Effector CD4-positive, alpha-beta T cell (primary cell): ENCODE results near the gene FREM1.

Experiments
- DNase-seq: peaks from one replicate; pipeline ENCODE4 v3.0.0-alpha.2; 2020

Gene FREM1

DNA sequence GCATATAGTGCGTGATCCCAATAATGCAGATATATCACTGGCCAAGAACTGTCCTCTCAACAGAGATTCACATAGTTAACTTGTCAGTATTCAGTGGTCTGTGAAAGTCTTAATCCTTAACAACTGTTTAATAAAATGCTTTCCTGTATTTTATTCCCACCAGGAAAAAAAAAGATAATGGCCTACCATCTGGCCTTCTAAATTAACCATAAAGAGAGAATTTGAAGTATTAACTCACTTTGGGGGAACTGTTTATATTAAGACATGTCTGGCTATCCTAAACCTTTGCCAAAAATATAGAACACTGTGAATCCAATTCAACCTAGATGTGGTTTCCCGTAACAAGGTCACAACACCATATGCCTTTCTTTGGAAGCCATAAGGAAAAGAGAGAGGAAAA, 818 bp upstream of the FREM1 start:
- no peak for DNase-seq

DNA sequence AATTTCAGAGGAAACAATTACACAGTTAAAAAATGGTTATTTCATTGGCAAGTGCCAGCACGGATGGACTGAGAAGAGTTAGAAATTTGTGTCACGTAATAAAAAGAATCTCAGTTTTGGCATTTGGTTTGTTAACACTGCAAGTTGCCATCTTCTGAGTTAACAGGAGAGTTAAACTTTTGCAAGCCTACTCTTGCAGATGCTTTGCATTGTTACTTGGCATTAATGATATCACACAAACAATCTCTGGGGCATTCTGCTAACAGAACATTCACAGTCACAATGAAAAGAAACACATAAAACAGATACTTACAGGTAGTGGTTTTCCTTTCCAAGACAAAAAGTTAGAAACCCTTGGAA, 647 bp downstream of the FREM1 start:
- no peak for DNase-seq

DNA sequence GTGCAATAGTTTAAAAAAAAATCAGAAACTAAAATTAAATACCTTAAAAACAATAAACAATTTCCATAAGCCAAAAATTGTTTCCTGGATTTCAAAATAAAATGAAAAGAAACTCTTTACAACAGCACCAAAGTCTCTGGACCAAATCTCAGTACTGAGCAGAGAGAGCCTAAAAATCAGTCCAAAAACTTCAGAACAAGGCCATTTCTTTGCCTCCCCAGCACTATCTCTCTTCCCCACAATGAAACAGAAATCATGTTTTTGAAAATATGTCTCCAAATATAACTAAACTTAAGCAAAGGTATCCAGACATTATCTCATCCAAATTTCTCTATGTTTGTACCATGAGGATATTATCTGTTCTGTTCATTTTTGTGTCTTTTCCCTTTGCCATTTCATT, 1.0 kb downstream of the FREM1 start:
- no peak for DNase-seq

DNA sequence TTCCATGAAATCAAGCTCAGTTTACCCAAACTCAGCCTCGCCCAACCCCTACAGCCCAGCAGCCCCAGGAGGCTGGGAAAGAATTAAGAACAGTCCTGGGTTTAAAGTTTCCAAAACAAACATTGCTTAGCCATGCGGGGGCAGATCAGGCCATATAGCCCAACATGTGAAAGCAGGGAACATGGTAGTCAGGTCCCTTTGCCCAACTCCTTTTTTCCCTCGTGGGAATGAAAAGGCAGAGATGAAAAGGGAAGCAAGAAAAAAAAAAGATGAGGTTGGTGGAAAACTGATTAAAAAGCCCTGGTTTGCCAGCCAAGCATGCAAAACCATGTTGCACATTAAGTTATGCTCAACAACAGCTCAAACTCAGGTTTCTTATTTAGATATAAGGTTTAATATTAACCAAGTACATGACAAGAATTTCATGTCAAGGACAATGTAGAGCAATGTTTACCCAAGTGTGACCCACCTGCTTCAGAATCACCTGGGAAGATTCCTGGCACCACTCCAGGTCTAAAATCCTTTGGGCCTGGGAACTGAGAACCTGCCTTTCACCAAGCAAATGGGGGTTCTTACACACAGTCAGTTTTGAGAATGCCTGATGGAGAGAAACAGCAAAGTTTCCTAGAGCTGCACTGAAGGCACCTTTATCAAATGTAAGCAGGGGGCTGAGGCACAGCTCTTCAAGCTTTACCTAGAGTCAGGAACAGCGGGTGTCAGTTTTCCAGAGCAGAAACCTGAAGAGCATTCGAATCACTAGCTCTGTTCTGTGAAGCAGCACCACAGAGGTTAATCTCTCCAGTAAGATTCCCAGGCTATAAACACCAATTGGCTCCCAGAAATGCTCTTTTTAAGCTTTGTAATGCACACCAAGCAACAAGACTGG, 1.7 kb downstream of the FREM1 start:
- no peak for DNase-seq

DNA sequence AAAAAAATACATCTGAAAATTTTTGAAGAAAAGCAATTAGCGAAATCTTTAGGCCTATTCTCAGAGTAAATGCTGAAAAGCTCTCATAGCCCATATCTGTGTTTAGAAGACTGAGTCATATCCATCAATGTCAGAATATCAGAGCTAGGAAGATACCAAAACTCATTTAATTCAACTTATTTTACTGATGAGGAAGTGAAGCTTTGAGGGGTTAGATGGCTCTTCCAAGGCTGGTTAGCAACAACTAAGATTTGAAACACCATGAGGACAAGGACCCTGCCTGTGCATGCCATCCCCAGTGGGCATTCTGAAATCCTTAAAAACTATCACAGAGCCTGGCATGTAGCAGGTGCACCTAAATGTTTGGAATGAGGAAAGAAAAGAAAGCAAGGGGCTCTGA, 2.5 kb downstream of the FREM1 start:
- no peak for DNase-seq

DNA sequence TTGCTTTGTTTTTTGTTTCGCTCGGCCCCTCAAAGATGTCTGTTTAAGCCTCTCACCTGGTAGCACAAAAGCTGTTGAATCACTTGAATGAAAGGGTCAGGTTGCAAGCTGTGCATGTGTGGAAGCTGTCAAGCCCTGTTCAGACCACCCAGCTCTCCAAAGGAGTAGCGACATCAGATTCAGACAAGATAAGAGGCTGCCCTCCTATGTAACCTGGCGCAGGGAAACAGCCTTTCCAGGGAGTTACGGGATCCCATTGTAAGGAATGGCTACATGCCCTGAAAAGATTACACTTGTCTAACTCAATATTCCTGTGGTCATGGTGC, 2.9 kb downstream of the FREM1 start:
- DNase-seq = no peak

DNA sequence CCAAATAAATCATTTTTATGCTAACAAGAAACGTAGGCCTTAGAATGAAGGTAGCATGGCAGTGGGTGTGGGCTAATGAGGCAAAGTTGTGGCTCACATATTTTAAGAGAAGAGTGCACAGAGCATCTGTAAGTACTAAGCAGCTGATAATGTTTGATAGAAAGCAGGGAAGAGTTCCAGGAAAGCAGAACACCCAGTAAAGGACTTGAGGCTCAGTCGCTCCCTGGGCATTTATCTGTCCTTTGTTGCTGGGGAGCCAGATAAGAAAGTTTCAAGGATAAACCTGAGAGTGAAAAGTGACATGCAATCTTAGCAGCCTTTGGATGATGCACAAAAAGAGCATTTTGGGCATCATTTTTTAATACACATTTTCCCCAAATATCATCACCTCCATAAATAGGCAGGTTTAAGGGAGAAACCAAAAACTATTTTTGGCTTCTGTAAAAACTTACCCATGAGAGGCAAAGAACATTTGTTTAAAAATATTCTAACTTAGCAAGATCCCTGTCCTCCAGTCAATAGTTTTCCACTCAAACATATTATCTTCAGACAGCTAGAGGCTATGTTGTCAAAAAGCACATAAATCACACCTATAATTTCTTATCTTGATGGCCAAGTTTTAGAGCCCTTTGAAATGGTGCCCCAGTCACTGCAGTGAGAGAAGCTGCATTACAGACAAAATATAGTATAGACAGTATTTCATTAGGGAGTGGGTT, 3.4 kb downstream of the FREM1 start:
- DNase-seq = no peak

DNA sequence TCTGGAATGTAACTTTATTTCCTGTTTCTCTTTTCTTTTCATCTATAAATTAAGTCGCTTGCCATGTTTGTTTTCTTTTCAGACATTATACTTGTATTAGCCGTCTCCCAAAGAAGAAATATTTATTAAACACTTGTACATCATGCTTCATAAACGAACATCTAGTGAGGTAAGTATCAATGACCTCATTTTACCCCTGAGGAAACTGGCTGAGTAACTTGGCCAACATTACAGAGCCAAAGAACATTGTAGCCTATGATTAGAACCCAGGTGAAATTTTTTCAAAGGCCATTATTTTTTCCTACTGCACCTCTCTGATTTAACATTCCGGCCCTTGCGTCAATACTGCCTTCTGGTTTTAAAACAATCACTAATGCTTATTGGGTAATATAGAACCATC, 4.2 kb downstream of the FREM1 start:
- DNase-seq = no peak

DNA sequence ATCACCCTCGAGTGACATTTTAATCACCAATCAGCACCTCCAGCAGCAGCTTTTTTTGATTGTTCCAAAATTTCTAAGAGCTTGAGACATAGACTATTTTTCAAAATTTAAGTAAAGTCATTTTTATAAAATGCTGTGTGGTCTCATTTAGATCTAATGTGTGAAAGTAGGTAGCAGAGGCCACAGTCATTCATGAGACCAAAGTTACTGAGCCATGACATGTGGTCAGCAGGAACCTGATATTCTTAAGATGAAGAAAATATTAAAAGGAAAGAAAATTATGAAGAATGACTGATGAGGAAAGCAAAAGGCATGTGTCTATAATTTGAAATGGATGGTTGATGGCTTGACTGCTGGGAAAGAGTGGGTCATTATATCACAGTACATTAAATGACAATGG, 7.2 kb downstream of the FREM1 start:
- DNase-seq = no peak

DNA sequence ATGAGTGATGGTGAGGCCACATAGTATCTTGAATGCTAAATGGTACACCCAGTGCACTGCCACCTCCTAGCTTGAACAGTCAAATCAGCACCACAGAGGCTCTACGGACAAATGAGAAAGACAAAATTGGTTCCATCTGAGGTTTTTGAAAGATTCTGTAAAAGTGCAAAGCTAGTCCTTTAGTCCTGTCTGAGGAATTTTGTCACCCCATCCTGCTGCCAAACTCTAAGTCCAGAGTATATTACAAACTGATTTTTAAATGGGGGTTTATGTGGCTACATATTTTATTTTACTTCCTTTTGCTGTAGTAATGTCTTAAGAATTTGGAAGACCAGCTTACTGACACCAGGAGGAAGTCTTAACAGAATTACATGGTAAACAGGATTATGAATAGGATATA, 7.7 kb downstream of the FREM1 start:
- no peak for DNase-seq

DNA sequence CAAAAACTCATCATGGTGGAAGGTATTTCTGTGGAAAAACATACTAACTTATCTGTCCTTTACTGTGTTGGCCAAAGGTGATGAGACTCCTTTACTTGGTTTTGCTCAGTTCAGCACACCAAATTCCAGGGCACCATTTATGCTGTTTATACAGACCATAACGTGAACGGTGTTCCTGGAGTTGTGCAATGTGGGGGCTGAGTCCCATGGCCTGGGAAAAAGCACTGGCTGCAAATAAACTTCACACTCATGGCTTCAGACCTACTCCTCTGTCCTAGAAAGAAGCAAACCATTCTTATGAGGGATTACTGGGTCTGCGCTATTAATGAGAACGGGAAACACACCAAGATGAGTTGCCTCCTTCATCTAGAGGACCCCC, 10.4 kb downstream of the FREM1 start:
- DNase-seq = no peak

DNA sequence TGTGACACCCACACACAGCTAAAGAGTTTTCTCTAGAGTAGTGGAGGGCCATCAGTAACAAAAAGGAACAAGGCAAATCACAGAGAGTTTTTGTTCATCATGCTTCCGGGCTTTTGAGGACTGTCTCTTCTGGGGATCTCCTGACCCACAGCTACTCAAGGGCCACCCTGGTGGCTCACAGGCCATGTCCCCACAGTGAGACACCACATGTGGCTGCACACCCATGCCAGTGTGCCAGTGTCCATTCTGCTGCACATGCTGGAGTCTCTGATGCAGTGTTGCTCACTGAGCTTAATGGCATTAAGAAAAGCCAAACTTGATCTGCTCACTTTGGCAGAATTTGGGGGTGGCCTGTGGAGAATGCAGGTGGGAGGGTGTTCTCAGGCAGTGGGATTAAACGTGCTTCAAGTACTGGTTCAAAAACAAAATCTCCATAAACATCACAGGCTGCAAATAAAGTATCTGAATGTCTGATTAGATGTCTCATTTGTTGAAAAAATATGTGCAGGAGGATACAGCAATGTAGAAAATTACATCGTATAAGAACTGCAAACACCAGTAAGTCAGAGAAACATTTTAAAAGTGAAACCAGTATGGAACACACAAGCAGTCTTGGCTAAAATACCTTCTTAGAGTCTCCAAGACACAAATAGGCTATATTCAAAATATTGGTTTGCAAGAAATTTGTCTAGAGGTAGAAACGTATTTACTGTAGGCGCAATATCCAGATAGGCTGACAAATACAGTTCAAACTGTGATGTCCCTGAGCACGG, 11.0 kb downstream of the FREM1 start:
- DNase-seq = no peak

DNA sequence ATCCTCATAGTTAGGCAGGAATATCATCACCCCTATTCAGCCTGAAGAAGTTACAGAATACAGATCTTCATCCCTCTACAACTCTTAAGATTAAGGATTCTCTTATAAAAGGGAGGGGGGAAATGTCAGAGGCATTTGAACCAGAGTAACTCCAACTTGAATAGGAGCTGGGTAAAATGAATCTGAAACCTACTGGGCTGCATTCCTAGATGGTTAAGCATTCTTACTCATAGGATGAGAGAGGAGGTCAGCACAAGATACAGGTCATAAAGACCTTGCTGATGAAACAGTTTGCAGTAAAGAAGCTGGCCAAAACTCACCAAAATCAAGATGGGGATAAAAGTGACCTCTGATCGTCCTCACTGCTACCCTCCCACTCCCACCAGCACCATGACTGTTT, 14.4 kb downstream of the FREM1 start:
- DNase-seq = no peak

DNA sequence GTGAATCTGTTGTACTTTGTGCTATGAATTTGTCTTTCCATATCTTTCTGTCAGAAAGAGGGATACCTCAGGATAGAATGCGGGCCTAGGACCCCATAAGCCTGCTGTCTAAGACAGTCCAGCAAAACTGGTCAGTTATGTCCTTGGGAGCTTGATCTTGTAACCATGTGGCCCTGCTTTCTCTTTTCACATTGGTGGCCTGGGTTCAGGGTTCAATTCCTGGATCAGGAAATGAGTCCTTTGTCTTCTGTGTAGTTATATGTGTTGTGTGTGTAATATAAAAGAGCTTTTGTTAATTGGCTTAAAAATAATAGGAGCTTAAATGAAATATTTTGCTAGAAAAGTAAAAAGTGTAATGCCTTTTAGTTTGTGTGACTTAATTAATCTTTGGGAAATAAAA, 16.9 kb downstream of the FREM1 start:
- DNase-seq = no peak

DNA sequence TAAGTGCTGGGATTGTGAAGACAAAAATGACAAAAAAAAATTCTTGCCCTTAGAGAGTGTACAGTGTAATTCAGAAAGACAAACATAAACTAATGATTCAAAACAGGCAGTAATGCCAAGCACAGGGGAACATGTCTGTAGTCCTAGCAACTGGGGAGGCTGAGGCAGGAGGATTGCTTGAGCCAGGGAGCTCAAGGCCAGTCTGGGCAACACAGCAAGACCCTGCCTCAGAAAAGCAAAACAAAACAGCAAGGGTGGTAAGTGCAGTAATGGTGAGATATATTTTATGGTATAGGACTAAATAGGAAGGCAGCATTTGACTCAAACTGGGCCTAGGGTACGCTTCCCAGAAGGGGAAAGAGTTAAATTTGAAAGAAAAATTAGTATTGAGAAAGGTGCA, 18.9 kb downstream of the FREM1 start:
- no peak for DNase-seq

DNA sequence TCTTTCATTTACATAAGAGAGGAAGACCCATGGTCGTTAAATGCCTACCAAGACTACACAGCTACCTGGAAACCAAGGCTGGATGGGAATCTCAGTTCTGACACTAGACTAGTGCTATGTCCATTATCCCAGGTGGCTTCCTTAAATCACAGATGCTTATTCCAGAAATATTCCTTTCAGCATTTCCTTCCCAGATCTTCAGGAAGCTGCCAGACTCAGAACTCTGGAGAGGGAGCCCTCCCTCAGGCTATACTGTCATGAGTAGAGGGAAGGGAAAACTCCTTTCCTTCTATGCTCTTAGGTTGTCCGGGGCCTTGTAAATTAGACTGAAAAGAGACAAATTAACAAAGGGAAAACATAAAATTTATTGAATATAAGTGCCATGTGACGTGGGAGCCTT, 20.8 kb downstream of the FREM1 start:
- no peak for DNase-seq

DNA sequence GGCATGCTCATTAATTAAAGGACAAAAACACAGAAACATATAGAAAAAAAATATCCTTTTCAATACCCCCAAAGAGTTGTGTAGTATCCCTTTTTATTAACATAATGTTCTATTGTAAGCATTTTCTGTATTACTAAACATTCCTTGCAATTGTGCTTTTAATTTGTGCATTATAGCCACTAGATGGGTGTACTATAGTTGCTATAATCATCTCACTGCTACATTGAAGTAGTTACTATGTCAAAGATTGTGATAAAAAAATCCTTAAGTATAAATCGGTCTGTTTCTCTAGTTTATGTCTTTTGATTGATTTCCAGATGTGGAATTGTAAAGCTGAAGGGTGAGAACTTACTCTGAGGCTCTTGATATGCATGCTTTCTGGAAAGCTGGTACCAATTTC, 21.4 kb downstream of the FREM1 start:
- no peak for DNase-seq

DNA sequence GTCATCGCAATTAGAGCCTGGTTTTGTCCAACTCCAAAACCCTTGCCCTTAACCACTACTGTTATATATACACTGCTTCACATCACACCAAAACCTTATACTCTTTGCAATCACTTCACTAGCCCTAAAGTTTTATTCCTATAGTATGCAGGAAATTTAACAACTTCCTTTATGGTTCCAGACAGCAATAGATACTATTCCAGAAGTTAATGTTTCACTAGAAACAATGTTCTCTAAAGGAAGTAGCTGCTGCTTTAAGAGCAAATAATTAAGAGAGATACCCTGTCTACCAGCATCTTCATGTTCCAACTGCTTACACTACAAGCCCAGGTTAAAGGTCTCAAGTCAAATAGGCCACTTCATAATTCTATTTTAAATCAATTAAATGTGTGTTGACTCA, 22.0 kb downstream of the FREM1 start:
- DNase-seq = no peak

DNA sequence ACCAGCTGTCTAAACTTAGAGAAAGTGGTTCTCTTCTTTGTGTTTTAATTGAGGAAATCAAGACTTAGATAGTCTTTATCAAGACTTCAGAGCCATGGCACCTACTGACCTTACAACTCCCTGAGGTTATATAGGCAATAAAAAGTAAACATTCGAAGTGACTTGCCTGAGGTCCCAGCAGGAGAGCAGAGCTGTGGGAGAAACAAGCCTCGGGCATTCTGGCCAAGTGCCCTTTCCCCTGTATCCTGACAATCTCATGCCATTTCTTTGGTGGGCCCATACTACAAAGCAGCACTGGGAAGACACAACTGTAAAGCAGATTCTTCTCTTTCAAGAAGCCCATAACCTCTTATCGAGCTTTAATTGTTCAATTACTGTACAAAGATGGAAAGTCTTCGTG, 23.1 kb downstream of the FREM1 start:
- no peak for DNase-seq

DNA sequence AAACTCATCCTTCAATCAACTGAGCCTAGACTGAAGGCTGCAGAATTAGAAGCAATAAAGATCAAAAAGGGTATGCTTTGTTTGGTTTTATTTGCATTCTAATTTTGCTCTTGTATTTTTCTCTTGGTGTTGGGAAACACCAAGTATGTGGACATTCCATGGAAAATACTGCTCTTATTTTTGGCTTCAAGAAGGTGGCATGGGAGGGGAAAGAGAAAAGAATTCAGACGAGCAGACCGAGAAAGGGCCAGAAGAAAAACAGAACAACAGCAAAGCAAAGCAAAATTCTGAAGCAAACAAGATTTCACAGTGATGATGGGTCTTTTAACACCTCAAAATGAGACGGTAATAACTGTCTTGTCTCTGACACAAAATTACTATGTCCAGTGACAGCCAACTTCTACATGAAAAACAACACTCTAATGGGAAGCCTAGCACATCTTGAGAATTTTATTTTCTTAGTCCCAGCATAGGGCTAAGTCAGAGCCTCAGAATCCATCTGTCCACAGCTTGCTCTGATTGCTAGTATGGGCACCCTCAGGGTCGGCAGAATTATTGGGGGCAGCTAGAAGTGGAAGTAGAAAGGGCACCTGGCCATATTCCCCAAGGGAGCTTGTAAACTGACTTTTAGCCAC, 26.8 kb downstream of the FREM1 start:
- DNase-seq = no peak

DNA sequence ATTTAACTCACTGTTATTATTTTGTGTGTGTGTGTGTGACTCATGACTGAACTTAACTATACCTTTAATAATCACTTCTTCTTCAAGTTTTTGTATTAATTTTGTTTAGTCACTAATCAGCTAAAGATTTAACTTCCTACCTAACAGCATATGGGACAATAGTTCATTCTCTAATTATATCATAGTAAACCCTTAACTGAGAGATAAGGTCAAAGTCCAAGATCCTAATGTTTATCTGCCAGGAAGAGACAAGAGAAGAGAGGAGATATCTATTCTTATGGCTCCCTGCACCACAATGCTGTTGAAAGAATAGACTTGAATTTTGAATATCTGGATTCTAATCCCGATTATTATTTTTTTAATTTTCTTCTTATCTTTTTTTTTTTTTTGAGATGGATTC, 28.1 kb downstream of the FREM1 start:
- no peak for DNase-seq

DNA sequence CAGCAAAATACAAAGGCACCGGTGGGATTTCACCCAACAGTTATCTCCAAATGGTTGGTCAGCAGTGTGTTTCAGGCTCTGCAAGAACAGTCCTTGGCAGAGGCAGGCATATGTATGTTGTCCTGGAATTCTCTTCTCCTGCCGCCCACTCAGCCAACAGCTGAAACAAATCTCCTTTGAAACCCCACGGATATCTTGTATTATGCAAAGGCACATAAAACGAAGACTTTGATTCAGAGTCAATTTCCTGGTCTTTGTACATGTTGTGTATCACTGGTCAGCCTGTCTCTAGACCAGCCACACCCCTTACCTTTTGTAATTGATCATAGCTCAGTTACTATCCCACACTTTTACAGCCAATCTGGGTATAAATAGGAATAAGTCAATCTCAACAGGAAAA, 29.2 kb downstream of the FREM1 start:
- no peak for DNase-seq

DNA sequence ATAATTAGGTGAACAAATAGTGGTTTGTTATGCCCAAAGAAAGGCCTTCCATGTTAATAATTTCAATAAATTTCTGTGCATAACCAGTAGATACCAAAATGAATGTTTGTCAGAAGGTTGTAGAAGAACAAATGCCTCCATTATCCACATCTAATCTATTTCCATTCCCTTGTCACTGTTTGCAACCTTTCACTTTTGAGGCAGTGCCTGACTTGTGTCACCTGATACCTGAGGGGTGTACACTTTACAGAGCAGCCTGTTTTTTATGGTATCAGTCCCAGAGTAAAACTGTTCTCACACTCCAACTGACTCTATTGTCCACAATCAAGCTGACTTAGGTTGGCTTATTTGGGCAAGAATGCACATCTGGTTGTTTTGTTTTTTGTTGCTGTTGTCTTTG, 40.1 kb downstream of the FREM1 start:
- no peak for DNase-seq

DNA sequence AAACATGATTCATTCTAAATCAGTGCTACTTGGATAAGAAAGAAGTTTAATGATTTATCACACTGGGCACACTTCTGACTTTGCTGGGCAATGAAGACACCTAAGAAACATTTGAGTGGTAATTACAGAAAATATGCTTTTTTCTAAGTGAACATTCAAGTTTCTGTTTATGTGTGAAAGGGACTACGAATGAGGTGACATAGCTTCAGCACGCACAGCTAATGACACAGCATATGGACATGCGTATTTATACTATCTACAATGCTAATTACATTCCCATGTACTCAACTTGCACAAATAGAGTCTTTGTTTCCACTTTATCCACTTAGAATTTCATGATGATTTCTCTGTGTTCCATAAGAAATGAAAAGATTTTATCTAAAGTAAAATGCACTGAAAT, 40.6 kb downstream of the FREM1 start:
- no peak for DNase-seq
